Gastroesophageal sphincter (tissue), 4 donors: ENCODE measurements around the gene DPM1. TPM values are rescaled to one million over a fixed set of nuclear protein-coding genes. Genes with fewer than 3 reads are reported as not detected.

Source experiments
- ATAC-seq: fragments of 150-250 bp; one replicate; pipeline ENCODE4 v1.9.1; 2016; ENCODE audit warnings: mild to moderate bottlenecking, moderate library complexity
- H3K27ac ChIP-seq, 4 donors: fragments of 200-600 bp; sonication (generic) in 3 of 4; 1 replicate in 3 of 4; 2 replicates in 1 of 4; pipeline ENCODE4 v1.5.1; 2016 to 2019
- H3K27me3 ChIP-seq: fragments of 200-600 bp; sonication (generic); one replicate; pipeline ENCODE4 v1.5.1; 2019
- H3K36me3 ChIP-seq, 2 donors: fragments of 200-600 bp; sonication (generic); one replicate each; pipeline ENCODE4 v1.5.1; 2019; ENCODE audit warnings: control low read depth in 1 of 2
- H3K4me1 ChIP-seq, 3 donors: fragments of 200-600 bp; sonication (generic); 1 replicate in 2 of 3; 2 replicates in 1 of 3; pipeline ENCODE4 v1.5.1; 2016 to 2019; ENCODE audit warnings: control low read depth in 2 of 3
- H3K4me3 ChIP-seq, 2 donors: fragments of 200-600 bp; sonication (generic); one replicate each; pipeline ENCODE4 v1.5.1; 2019; ENCODE audit warnings: mild to moderate bottlenecking in 1 of 2, moderate library complexity in 1 of 2
- H3K9me3 ChIP-seq, 3 donors: fragments of 200-600 bp; sonication (generic); one replicate each; pipeline ENCODE4 v1.5.1; 2017 to 2019; ENCODE audit warnings: control low read depth in 2 of 3
- CTCF ChIP-seq, 4 experiments: fragments of 200-600 bp in 2 of 4; fragments of 450-650 bp in 2 of 4; sonication (generic) in 1 of 4; IDR thresholded peaks; one replicate each; pipeline ENCODE4 v1.5.1; 2017 to 2019; ENCODE audit warnings: antibody characterized with exemption in 4 of 4, mild to moderate bottlenecking in 2 of 4, moderate library complexity in 2 of 4
- EP300 ChIP-seq: sonication (generic); formaldehyde crosslinking; IDR thresholded peaks from one replicate; pipeline ENCODE4 v1.6.1; 2017; ENCODE audit warnings: antibody characterized with exemption, mild to moderate bottlenecking
- POLR2A ChIP-seq, 2 donors: fragments of 450-650 bp; IDR thresholded peaks; one replicate each; pipeline ENCODE4 v1.6.1; 2017; ENCODE audit warnings: antibody characterized with exemption in 2 of 2, mild to moderate bottlenecking in 2 of 2, moderate library complexity in 1 of 2
- POLR2AphosphoS5 ChIP-seq: sonication (generic); formaldehyde crosslinking; IDR thresholded peaks from one replicate; pipeline ENCODE4 v1.6.1; 2017; ENCODE audit warnings: antibody characterized with exemption
- whole genome bisulfite sequencing, 2 donors: methylation state at CpG; one replicate each; pipeline ENCODE4 v1.1.5; 2018; ENCODE audit warnings: low coverage in 1 of 2; 5-methylcytosine and 5-hydroxymethylcytosine counted together
- total RNA-seq, 4 donors: library from RNA; depleted of rRNA; stranded (reverse); fragments of >200 nt; gene quantifications; one replicate each; pipeline ENCODE4 v1.1.0, GENCODE V29; 2016

Gene DPM1
- total RNA-seq, 4 donors from 2014 or later: 35.2 to 63.0 (median 43.5) TPM

DNA sequence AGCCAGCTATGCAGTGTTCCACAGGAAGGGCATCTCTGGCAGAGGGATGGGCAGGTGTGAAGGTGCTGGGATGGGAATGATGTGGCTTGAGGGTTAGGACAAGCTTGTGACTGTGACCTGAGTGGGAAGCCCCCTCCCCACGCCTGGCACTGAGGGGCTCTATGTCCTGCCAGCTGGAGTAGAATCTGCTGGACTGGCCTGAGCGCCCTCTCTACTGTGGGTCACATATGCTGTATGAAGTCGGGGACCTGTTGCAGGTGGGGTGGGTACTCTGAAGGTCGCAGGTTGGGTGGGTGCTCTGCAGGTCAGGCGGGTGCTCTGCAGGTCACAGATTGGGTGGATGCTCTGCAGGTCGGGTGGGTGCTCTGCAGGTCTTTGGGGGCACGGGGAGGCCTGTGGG lies 44.3 kb upstream of the DPM1 start:
- ATAC-seq: no peak

GRCh38 chr20:51001430-51002265 lies 43.3 kb upstream of the DPM1 start:
- peaks cover 52% of the 10 kb centered on the region for H3K27me3 ChIP-seq
- no peak overlapping the region for H3K27ac ChIP-seq
- no peak for ATAC-seq
- TF ChIP-seq POLR2A (IDR thresholded peaks at IDR 0.05) (no peak), POLR2AphosphoS5 (no peak), EP300 (no peak), CTCF (IDR thresholded peaks at IDR 0.05) (no peak)
- H3K4me1 ChIP-seq: no peaks in the 10 kb centered on the region
- WGBS, 2 donors: 72 to 87% methylated on average over 11 to 19 of the region's 20 CpGs
- no peak overlapping the region for H3K4me3 ChIP-seq
- no peaks in the 10 kb centered on the region for H3K9me3 ChIP-seq
- H3K36me3 ChIP-seq: no peaks in the 10 kb centered on the region

More for the DNA sequence above, 44.3 kb upstream of the DPM1 start:
- Histone ChIP-seq H3K27me3 (peaks cover 52% of the 10 kb centered on the region), H3K27ac (no peak overlapping the region), H3K4me3 (no peak overlapping the region), H3K9me3 (no peaks in the 10 kb centered on the region), H3K36me3 (no peaks in the 10 kb centered on the region), H3K4me1 (no peaks in the 10 kb centered on the region)
- TF ChIP-seq POLR2A (IDR thresholded peaks at IDR 0.05): no peak
- no peak for TF ChIP-seq POLR2AphosphoS5
- TF ChIP-seq CTCF (IDR thresholded peaks at IDR 0.05): no peak
- TF ChIP-seq EP300: no peak
- WGBS, 2 donors: 70% methylated on average over 3 of the region's 7 CpGs; no CpG with 5 or more reads in 1 of the 2 donors

DNA sequence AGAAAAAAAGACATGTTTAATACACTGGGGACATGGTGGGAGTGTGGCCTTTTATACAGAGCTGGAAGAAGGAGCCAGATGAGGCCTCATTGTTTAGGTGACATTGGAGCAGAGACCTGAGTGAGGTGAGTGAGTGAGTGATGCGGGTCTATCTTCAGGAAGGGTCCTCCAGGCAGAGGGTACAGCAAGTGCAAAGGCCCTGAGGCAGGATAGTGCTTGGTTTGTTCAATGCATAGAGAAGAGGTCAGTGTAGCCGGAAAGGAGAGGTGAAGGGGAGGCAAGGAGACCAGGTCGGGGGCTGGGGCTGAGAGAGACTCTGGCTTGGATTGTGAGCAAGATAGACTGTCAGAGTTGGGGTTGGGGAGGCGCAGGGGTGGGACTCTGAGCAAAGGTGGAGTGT lies 41.0 kb upstream of the DPM1 start:
- 83 to 85% methylated on average over 2 to 4 of the region's 4 CpGs for WGBS, 2 donors
- Histone ChIP-seq H3K27me3 (peaks cover 45% of the 10 kb centered on the region), H3K4me1 (no peaks in the 10 kb centered on the region), H3K36me3 (no peaks in the 10 kb centered on the region), H3K4me3 (no peak overlapping the region), H3K9me3 (no peaks in the 10 kb centered on the region), H3K27ac (no peak overlapping the region)
- TF ChIP-seq POLR2A (IDR thresholded peaks at IDR 0.05) (no peak), POLR2AphosphoS5 (no peak), CTCF (IDR thresholded peaks at IDR 0.05) (no peak), EP300 (no peak)
- ATAC-seq: no peak

GRCh38 chr20:50996901-50997865 lies 38.9 kb upstream of the DPM1 start:
- Histone ChIP-seq H3K4me1 (no peaks in the 10 kb centered on the region), H3K36me3 (no peaks in the 10 kb centered on the region), H3K27ac (no peak overlapping the region), H3K4me3 (no peak overlapping the region), H3K9me3 (no peaks in the 10 kb centered on the region), H3K27me3 (peaks cover 44% of the 10 kb centered on the region)
- TF ChIP-seq POLR2A (IDR thresholded peaks at IDR 0.05) (no peak), CTCF (IDR thresholded peaks at IDR 0.05) (no peak), POLR2AphosphoS5 (no peak), EP300 (no peak)
- 44 to 54% methylated on average over 4 to 6 of the region's 10 CpGs for WGBS, 2 donors
- no peak for ATAC-seq
